Measurements from ENCODE around the gene CDH20.

DNA sequence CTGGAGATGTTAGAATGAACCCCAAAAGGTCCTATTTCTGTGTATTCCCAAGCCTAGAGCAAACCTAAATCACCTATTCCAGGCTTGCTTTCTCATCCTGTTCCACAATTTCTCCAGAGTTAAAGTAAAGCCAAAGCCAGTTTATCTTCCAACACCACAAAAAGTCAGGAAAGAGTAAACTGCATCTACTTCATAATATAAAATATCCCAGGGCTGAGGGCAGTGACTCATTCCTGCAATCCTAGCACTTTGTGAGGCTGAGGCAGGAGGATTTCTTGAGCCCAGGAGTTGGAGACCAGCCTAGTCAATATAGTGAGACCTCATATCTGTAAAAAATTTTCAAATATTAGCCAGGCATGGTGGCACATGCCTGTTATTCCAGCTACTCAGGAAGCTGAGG lies 241.4 kb downstream of the CDH20 start:
- TF ChIP-seq, protein P1, sequence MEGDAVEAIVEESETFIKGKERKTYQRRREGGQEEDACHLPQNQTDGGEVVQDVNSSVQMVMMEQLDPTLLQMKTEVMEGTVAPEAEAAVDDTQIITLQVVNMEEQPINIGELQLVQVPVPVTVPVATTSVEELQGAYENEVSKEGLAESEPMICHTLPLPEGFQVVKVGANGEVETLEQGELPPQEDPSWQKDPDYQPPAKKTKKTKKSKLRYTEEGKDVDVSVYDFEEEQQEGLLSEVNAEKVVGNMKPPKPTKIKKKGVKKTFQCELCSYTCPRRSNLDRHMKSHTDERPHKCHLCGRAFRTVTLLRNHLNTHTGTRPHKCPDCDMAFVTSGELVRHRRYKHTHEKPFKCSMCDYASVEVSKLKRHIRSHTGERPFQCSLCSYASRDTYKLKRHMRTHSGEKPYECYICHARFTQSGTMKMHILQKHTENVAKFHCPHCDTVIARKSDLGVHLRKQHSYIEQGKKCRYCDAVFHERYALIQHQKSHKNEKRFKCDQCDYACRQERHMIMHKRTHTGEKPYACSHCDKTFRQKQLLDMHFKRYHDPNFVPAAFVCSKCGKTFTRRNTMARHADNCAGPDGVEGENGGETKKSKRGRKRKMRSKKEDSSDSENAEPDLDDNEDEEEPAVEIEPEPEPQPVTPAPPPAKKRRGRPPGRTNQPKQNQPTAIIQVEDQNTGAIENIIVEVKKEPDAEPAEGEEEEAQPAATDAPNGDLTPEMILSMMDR (IDR thresholded peaks at IDR 0.05) = no peak
- no peak for TF ChIP-seq POLR2A (IDR thresholded peaks at IDR 0.05)
- TF ChIP-seq EP300 (IDR thresholded peaks at IDR 0.05) = no peak
- no peak for TF ChIP-seq POLR2AphosphoS5 (IDR thresholded peaks at IDR 0.05)

All from suprapubic skin (tissue), 4 donors.